Testis (tissue), 2 donors: ENCODE results near the gene MEGF8.

Experiments used
- CTCF ChIP-seq, 3 experiments: fragments of 450-650 bp in 2 of 3; fragments of 200-600 bp in 1 of 3; sonication (generic) in 1 of 3; IDR thresholded peaks; one replicate each; pipeline ENCODE4 v1.5.1; 2016 to 2019; ENCODE audit warnings: antibody characterized with exemption in 3 of 3, mild to moderate bottlenecking in 2 of 3, moderate library complexity in 1 of 3
- POLR2A ChIP-seq: fragments of 450-650 bp; IDR thresholded peaks from one replicate; pipeline ENCODE4 v1.6.1; 2017; ENCODE audit warnings: antibody characterized with exemption, mild to moderate bottlenecking, moderate library complexity

DNA sequence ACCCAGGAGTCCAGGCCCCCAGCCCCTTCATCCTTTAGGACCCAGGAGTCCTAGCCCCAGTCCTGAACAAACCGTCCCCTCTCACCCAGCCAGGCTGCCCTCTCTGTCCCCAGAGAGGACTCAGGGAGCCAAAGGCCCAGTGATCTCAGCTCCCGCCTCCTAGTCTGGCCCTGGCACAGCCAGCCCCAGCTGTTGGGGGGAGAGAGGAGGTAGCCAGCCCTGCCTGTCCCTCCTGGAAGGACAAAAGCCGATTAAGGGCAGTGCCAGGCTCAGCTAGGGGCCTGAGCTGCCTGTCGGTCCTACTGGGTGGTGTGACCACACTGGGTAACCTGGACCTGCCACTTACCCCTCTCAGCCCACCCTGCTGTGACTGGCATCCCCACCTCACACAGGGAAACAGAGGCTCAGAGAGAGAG is 87.2 kb downstream of the MEGF8 start:
- no peak for TF ChIP-seq POLR2A
- TF ChIP-seq CTCF (IDR thresholded peaks at IDR 0.05): no peak
